Lower lobe of right lung (tissue), 2 donors: ENCODE data around the gene OBSL1. TPM values are rescaled to one million over a fixed set of nuclear protein-coding genes. Genes with fewer than 3 reads are reported as not detected.

Experiments used
- ATAC-seq, 2 donors: fragments of 200-7000 bp; cut with Tn5 transposase; one replicate each; pipeline ENCODE4 v1.9.1; 2020 to 2022; ENCODE audit warnings: mild to moderate bottlenecking in 2 of 2, moderate library complexity in 2 of 2
- DNase-seq: peaks from one replicate; pipeline ENCODE4 v3.0.0-alpha.2; 2020
- H3K27ac ChIP-seq: fragments of 200-600 bp; one replicate; pipeline ENCODE4 v1.8.0; 2022
- H3K27me3 ChIP-seq: fragments of 200-600 bp; one replicate; pipeline ENCODE4 v1.8.0; 2022; ENCODE audit warnings: low read depth
- H3K36me3 ChIP-seq: fragments of 200-600 bp; one replicate; pipeline ENCODE4 v1.8.0; 2022; ENCODE audit warnings: mild to moderate bottlenecking
- H3K4me1 ChIP-seq: fragments of 200-600 bp; one replicate; pipeline ENCODE4 v1.8.0; 2022
- H3K4me3 ChIP-seq: fragments of 200-600 bp; one replicate; pipeline ENCODE4 v1.8.0; 2022; ENCODE audit warnings: mild to moderate bottlenecking
- H3K9me3 ChIP-seq: fragments of 200-600 bp; one replicate; pipeline ENCODE4 v1.8.0; 2022
- intact Hi-C: fragments of 100-400 bp; cut with DNase I; formaldehyde crosslinking; loops from one replicate; pipeline ENCODE4 v1.11.0; 2022
- total RNA-seq: library from RNA; stranded (reverse); fragmentation: NEBNext Ultra II Directional; extraction: Animal tissue kit (Norgen Biotek cat#: 25700); gene quantifications from one replicate; pipeline ENCODE4 v1.2.1, GENCODE V29; 2021
- TF ChIP-seq, protein P1 (sequence below): fragments of 200-600 bp; IDR thresholded peaks from one replicate; pipeline ENCODE4 v1.8.0; 2022; ENCODE audit warnings: antibody characterized with exemption, mild to moderate bottlenecking
- donor health status: DM: no; HTN: yes; CAD: no; lungs with severe emphysema.

Gene OBSL1
- total RNA-seq, 1 donor from 2014 or later = 49.4 TPM

DNA sequence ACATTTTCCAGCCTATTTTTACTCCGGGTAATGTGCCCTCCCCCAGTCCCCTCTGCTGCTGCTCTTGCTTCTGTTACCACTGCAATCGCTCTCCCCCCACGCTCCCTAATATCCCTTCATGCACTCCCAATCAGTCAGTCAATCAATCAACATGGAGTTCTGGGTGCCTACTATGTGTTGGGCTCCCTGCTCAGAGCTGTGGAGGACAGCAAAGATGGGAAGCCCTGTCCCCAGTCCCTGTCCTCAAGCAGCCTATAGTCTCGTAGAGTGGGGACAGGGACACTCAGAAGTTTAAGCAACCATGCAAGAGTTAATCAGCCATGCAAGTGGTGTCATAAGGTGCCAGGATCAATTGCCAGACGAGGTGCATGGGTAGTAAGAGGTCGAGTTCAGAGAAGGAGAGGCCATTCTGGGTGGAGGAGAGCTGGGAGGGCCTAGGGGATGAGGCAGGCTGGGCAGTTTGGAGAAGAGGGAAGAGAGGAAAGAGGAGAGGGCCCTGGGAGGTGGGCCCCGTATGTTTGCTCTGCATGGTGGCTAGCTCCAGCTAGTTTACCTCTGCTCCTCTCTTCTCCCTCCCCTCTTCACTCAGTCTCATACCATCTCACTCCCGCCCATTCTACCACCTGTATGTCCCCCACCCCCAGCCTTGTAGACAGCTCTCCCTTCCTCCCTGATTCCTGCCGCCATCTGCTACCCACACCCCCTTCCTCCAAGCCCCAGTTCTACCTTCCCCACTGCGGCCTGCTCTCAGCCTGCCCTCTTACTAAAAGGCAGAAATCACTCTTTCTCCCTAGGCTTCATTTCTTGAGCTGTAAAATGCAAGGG, 53.2 kb downstream of the OBSL1 start:
- ATAC-seq (no peak), DNase-seq (no peak)
- H3K27me3 ChIP-seq = peaks cover 81% of the 10 kb centered on the region
- peaks cover 4% of the 10 kb centered on the region for H3K4me1 ChIP-seq
- no peaks in the 10 kb centered on the region for H3K36me3 ChIP-seq
- H3K9me3 ChIP-seq = no peaks in the 10 kb centered on the region
- no peak overlapping the region for H3K4me3 ChIP-seq
- TF ChIP-seq, protein P1, sequence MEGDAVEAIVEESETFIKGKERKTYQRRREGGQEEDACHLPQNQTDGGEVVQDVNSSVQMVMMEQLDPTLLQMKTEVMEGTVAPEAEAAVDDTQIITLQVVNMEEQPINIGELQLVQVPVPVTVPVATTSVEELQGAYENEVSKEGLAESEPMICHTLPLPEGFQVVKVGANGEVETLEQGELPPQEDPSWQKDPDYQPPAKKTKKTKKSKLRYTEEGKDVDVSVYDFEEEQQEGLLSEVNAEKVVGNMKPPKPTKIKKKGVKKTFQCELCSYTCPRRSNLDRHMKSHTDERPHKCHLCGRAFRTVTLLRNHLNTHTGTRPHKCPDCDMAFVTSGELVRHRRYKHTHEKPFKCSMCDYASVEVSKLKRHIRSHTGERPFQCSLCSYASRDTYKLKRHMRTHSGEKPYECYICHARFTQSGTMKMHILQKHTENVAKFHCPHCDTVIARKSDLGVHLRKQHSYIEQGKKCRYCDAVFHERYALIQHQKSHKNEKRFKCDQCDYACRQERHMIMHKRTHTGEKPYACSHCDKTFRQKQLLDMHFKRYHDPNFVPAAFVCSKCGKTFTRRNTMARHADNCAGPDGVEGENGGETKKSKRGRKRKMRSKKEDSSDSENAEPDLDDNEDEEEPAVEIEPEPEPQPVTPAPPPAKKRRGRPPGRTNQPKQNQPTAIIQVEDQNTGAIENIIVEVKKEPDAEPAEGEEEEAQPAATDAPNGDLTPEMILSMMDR = no peak
- no peak overlapping the region for H3K27ac ChIP-seq
- intact Hi-C loops = no loop called here

DNA sequence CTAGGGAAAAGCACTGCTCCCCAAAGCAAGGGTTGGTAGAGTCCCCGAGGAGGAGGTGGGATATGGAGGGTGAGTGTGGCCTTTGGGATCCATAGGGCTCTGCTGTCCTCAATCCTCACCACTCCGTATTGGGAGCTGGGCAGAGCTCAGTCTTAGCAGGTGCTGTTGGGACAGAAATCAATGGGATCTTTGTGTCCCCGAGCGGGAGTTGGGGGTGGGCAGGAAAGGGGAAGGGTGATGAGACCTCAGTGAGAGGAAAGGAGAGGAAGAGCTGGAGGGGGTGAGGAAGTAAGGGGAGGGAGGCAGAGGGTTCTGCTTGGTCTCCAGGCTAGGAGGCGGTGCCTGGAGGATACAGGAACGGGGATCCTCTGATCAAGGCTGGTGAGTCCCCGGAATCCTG, 54.5 kb downstream of the OBSL1 start:
- Histone ChIP-seq H3K4me1 (no peaks in the 10 kb centered on the region), H3K9me3 (no peaks in the 10 kb centered on the region), H3K4me3 (no peak overlapping the region), H3K36me3 (no peaks in the 10 kb centered on the region), H3K27ac (no peak overlapping the region), H3K27me3 (peaks cover 81% of the 10 kb centered on the region)
- ATAC-seq = no peak
- no peak for DNase-seq
- intact Hi-C loops = no loop called here
- TF ChIP-seq, protein P1 = no peak

DNA sequence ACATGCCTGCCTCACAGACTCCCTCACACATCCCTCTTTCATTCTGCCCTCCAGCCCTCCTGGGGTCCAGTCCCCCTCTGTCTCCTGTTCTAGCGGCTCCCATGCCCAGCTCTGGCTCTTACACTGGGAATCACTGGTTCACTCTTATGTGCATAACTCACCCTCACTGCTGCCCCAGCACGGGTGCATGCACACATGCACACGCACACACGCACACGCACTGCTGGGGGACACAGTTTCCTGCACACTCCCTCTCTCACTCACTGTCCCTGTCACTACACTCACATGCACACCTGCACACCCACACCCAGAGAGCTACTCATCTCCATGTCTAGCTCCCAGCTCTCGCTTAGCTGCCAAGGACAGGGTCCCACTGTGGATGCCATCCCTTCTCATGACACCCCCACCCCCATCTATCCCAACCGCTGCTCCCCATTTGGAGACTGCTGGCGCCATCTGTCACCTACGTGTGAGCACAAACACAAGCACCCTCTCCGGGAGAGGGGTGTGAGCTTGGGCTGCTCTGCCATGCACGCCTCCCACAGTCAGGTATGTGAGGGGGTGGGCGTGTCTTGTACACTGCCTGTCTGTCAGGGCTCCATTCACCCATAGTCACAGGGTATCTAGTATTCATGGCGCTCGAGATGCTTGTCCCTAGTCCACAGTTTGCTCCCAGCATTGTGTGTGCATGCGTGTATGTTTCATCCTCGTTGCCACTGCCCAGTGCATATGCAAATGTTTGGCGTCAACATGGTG, 55.3 kb downstream of the OBSL1 start:
- no peak overlapping the region for H3K4me3 ChIP-seq
- peaks cover 83% of the 10 kb centered on the region for H3K27me3 ChIP-seq
- ATAC-seq (no peak), DNase-seq (no peak)
- no peaks in the 10 kb centered on the region for H3K9me3 ChIP-seq
- no peak overlapping the region for H3K27ac ChIP-seq
- no peaks in the 10 kb centered on the region for H3K4me1 ChIP-seq
- no peaks in the 10 kb centered on the region for H3K36me3 ChIP-seq
- TF ChIP-seq, protein P1 = no peak
- intact Hi-C loops = no loop called here

DNA sequence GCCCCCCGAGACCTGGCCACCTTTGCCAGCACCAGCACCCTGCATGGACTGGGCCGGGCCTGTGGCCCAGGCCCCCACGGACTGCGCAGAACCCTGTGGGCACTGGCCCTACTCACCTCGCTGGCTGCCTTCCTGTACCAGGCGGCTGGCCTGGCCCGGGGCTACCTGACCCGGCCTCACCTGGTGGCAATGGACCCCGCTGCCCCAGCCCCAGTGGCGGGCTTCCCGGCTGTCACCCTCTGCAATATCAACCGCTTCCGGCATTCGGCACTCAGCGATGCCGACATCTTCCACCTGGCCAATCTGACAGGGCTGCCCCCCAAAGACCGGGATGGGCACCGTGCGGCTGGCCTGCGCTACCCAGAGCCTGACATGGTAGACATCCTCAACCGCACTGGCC, 56.5 kb downstream of the OBSL1 start:
- Histone ChIP-seq H3K9me3 (no peaks in the 10 kb centered on the region), H3K4me1 (peaks cover 6% of the 10 kb centered on the region), H3K27ac (no peak overlapping the region), H3K36me3 (no peaks in the 10 kb centered on the region), H3K27me3 (peaks cover 82% of the 10 kb centered on the region), H3K4me3 (no peak overlapping the region)
- TF ChIP-seq, protein P1 = no peak
- DNase-seq (no peak), ATAC-seq (peak in 1 of 2 donors; percentile 4)
- intact Hi-C loops = no loop called here

DNA sequence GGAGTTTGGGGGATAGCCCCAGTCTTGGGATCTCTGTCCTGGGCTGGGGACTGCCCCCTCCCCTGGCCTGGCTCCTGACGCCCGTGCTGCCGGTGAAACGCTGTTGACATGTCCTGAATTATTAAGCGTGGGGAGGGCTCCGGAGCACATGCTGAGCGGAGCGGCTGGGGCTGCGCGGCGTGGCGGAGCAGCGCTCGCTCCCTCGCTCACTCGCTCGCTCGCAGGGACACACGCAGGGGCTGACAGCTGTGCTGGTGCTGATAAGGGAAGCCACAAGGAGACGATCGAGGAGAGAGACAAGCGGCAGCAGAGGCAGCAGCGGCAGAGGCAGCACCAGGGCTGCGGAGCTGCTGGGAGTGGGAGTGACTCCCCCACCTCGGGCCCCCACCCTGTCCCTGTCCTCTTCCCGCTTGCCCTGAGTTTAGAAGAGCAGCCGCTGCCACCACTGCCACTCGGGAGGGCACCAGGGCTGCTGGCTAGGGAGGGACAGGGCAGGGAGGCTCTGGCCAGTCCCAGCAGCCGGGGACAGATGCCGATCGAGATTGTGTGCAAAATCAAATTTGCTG, 57.1 kb downstream of the OBSL1 start, which contains the start of gene ASIC4:
TSS of gene ASIC4 (plus strand) at position 287 of the 566 bp plus-strand sequence. CDS start at position 530, 243 bp downstream.
- H3K27me3 ChIP-seq = peaks cover 81% of the 10 kb centered on the region
- no peak within 1 kb of the TSS for H3K27ac ChIP-seq
- intact Hi-C loops = no loop called here
- no peak within 1 kb of the TSS for H3K4me3 ChIP-seq
- TF ChIP-seq, protein P1 = no peak
- DNase-seq (no peak), ATAC-seq (peak in 1 of 2 donors; percentile 3)
- H3K36me3 ChIP-seq = no peaks in the 10 kb centered on the region
- peaks cover 12% of the 10 kb centered on the region for H3K4me1 ChIP-seq
- H3K9me3 ChIP-seq = no peaks in the 10 kb centered on the region
